Measurements from ENCODE around the gene C16orf92.
"Not testable (repeated sequence)": the region's sequence is repeated elsewhere in the genome, so short reads cannot be mapped to it uniquely, and the experiment has no call there.

Gene C16orf92

GRCh38 chr16:30027588-30028437, 4.8 kb downstream of the C16orf92 start:
- DNase-seq = no peak

- DNase-seq = no peak
These were observed 5.6 kb downstream of the C16orf92 start for GRCh38 chr16:30028438-30029076.

GRCh38 chr16:30030011-30030685, 7.2 kb downstream of the C16orf92 start:
- no peak for DNase-seq

- DNase-seq = no peak
These were observed 7.9 kb downstream of the C16orf92 start, which contains the start of gene TLCD3B for GRCh38 chr16:30030841-30031413. Gene TLCD3B, minus strand, starts transcription at chr16:30031271. Its CDS starts 744 bp downstream, at chr16:30030527.

- no peak for DNase-seq
These were observed 8.5 kb downstream of the C16orf92 start for GRCh38 chr16:30031477-30031918.

- peak; percentile 47 for DNase-seq
These were observed 9.3 kb downstream of the C16orf92 start for GRCh38 chr16:30032083-30032819.

- DNase-seq = no peak
These were observed 10.3 kb downstream of the C16orf92 start for GRCh38 chr16:30033270-30033669.

GRCh38 chr16:30040221-30040620, 17.2 kb downstream of the C16orf92 start:
- DNase-seq = no peak

- not testable (repeated sequence) for DNase-seq
These were observed 17.7 kb downstream of the C16orf92 start for GRCh38 chr16:30040690-30041089.

GRCh38 chr16:30041841-30042240, 18.8 kb downstream of the C16orf92 start:
- DNase-seq = peak; percentile 40

- no peak for DNase-seq
These were observed 23.2 kb downstream of the C16orf92 start for GRCh38 chr16:30046178-30046577.

GRCh38 chr16:30046588-30046987, 23.6 kb downstream of the C16orf92 start:
- DNase-seq = no peak

- no peak for DNase-seq
These were observed 26.9 kb downstream of the C16orf92 start for GRCh38 chr16:30049871-30050270.

- DNase-seq = peak; percentile 54
These were observed 28.5 kb downstream of the C16orf92 start for GRCh38 chr16:30051518-30051917.

GRCh38 chr16:30052671-30053372, 29.8 kb downstream of the C16orf92 start:
- peak; percentile 90 for DNase-seq

- peak; percentile 57 for DNase-seq
These were observed 30.5 kb downstream of the C16orf92 start for GRCh38 chr16:30053376-30054015.

GRCh38 chr16:30054451-30054850, 31.5 kb downstream of the C16orf92 start:
- DNase-seq = no peak

- DNase-seq = no peak
These were observed 32.1 kb downstream of the C16orf92 start for GRCh38 chr16:30054959-30055553.

GRCh38 chr16:30060346-30060745, 37.3 kb downstream of the C16orf92 start:
- no peak for DNase-seq

GRCh38 chr16:30060836-30061554, 38.0 kb downstream of the C16orf92 start:
- no peak for DNase-seq
